Smooth muscle cell (in vitro differentiated cells): ENCODE results near the gene SLK. TPM values are rescaled to one million over a fixed set of nuclear protein-coding genes. Genes with fewer than 3 reads are reported as not detected.

Experiments
- DNase-seq: peaks from one replicate; lab custom pipeline; 2025; ENCODE audit not compliant: unreplicated experiment; lab: John Stamatoyannopoulos, UW
- H2AFZ ChIP-seq: fragments of 200-600 bp; sonication (generic); 2 replicates; pipeline ENCODE4 v1.6.0; 2016; ENCODE audit warnings: antibody characterized with exemption, low read depth, mild to moderate bottlenecking
- H3F3A ChIP-seq: fragments of 200-600 bp; sonication (generic); 2 replicates; pipeline ENCODE4 v1.6.0; 2017; ENCODE audit warnings: antibody characterized with exemption, low read depth
- H3K27ac ChIP-seq: fragments of 200-600 bp; sonication (generic); 2 replicates; pipeline ENCODE4 v1.5.1; 2016; ENCODE audit warnings: low read depth, mild to moderate bottlenecking
- H3K27me3 ChIP-seq: fragments of 200-600 bp; sonication (generic); 2 replicates; pipeline ENCODE4 v1.6.1; 2016; ENCODE audit warnings: low read depth, mild to moderate bottlenecking
- H3K36me3 ChIP-seq: fragments of 200-600 bp; sonication (generic); 2 replicates; pipeline ENCODE4 v1.5.1; 2016; ENCODE audit warnings: low read depth
- H3K4me1 ChIP-seq: fragments of 200-600 bp; sonication (generic); 2 replicates; pipeline ENCODE4 v1.5.1; 2016; ENCODE audit warnings: low read depth
- H3K4me2 ChIP-seq: fragments of 200-600 bp; sonication (generic); 2 replicates; pipeline ENCODE4 v1.6.0; 2016; ENCODE audit warnings: mild to moderate bottlenecking
- H3K4me3 ChIP-seq: fragments of 200-600 bp; sonication (generic); 2 replicates; pipeline ENCODE4 v1.5.1; 2016; ENCODE audit warnings: mild to moderate bottlenecking
- H3K79me2 ChIP-seq: fragments of 200-600 bp; sonication (generic); 2 replicates; pipeline ENCODE4 v1.6.0; 2016; ENCODE audit warnings: low read depth, mild to moderate bottlenecking
- H3K9ac ChIP-seq: fragments of 200-600 bp; sonication (generic); 2 replicates; pipeline ENCODE4 v1.6.0; 2016; ENCODE audit warnings: low read depth
- H3K9me3 ChIP-seq: fragments of 200-600 bp; sonication (generic); replicated peaks from 2 replicates; pipeline ENCODE4 v1.5.1; 2016; ENCODE audit warnings: low read depth
- H4K20me1 ChIP-seq: fragments of 200-600 bp; sonication (generic); 2 replicates; pipeline ENCODE4 v1.6.0; 2016; ENCODE audit warnings: low read depth
- CTCF ChIP-seq: fragments of 200-600 bp; sonication (generic); IDR thresholded peaks from 2 replicates; pipeline ENCODE4 v1.5.1; 2017; ENCODE audit warnings: borderline replicate concordance, mild to moderate bottlenecking, antibody characterized with exemption; ENCODE audit not compliant: insufficient read depth, poor library complexity, severe bottlenecking
- WGBS: methylation state at CpG from one replicate; pipeline ENCODE4 v1.1.7; 2016; ENCODE audit warnings: low lambda C conversion rate; 5-methylcytosine and 5-hydroxymethylcytosine counted together
- polyA plus RNA-seq: library from polyadenylated mRNA; unstranded; fragments of >200 nt; fragmentation: Nextera tagmentation; extraction: Ambion mirVana; gene quantifications from 2 replicates; pipeline ENCODE4 v1.2.1, GENCODE V29; 2016
- total RNA-seq: library from RNA; depleted of rRNA; stranded (reverse); fragments of >200 nt; gene quantifications from 2 replicates; pipeline ENCODE4 v1.2.3, GENCODE V29; 2014

Gene SLK
- total and polyA plus RNA-seq, 2 experiments from 2014 or later = 15.5 to 45.7 TPM

GRCh38 chr10:103975169-103975568 lies 8.2 kb downstream of the SLK start:
- no peak overlapping the region for H3K4me2 ChIP-seq
- H3K9me3 ChIP-seq = no peaks in the 10 kb centered on the region
- H3K79me2 ChIP-seq = peaks cover 93% of the 10 kb centered on the region
- H3K4me1 ChIP-seq = peaks cover 5% of the 10 kb centered on the region
- H3K36me3 ChIP-seq = no peaks in the 10 kb centered on the region
- H3K4me3 ChIP-seq = no peak overlapping the region
- no peak overlapping the region for H3K9ac ChIP-seq
- 100% methylated on average over 1 of the region's 1 CpG for WGBS
- no peaks in the 10 kb centered on the region for H3K27me3 ChIP-seq
- H3F3A ChIP-seq = no peaks in the 10 kb centered on the region
- no peak overlapping the region for H3K27ac ChIP-seq
- no peak overlapping the region for H2AFZ ChIP-seq
- DNase-seq = no peak
- TF ChIP-seq CTCF = no peak
- peaks cover 90% of the 10 kb centered on the region for H4K20me1 ChIP-seq

- H3K9ac ChIP-seq = no peak overlapping the region
- TF ChIP-seq CTCF = no peak
- H2AFZ ChIP-seq = no peak overlapping the region
- H3K36me3 ChIP-seq = no peaks in the 10 kb centered on the region
- no peak for DNase-seq
- H3K27ac ChIP-seq = no peak overlapping the region
- WGBS = 93% methylated on average over 2 of the region's 2 CpGs
- H3K4me2 ChIP-seq = no peak overlapping the region
- H3K27me3 ChIP-seq = no peaks in the 10 kb centered on the region
- H4K20me1 ChIP-seq = peaks cover 90% of the 10 kb centered on the region
- H3K9me3 ChIP-seq = no peaks in the 10 kb centered on the region
- no peak overlapping the region for H3K4me3 ChIP-seq
- H3K79me2 ChIP-seq = peaks cover 93% of the 10 kb centered on the region
- H3K4me1 ChIP-seq = no peaks in the 10 kb centered on the region
- no peaks in the 10 kb centered on the region for H3F3A ChIP-seq
These were observed 10.3 kb downstream of the SLK start for GRCh38 chr10:103977204-103977603.

GRCh38 chr10:103979530-103979929 lies 12.6 kb downstream of the SLK start:
- H3K4me2 ChIP-seq = no peak overlapping the region
- peaks cover 96% of the 10 kb centered on the region for H4K20me1 ChIP-seq
- H3K27me3 ChIP-seq = no peaks in the 10 kb centered on the region
- no peak overlapping the region for H3K9ac ChIP-seq
- no peak for TF ChIP-seq CTCF
- H3K27ac ChIP-seq = no peak overlapping the region
- no peaks in the 10 kb centered on the region for H3K36me3 ChIP-seq
- H3F3A ChIP-seq = no peaks in the 10 kb centered on the region
- H3K9me3 ChIP-seq = no peaks in the 10 kb centered on the region
- 95% methylated on average over 2 of the region's 2 CpGs for WGBS
- H2AFZ ChIP-seq = no peak overlapping the region
- H3K4me1 ChIP-seq = no peaks in the 10 kb centered on the region
- no peak overlapping the region for H3K4me3 ChIP-seq
- no peak for DNase-seq
- H3K79me2 ChIP-seq = peaks cover 95% of the 10 kb centered on the region

- no peaks in the 10 kb centered on the region for H3K27me3 ChIP-seq
- H3K4me1 ChIP-seq = no peaks in the 10 kb centered on the region
- 92% methylated on average over 6 of the region's 6 CpGs for WGBS
- no peak overlapping the region for H3K4me3 ChIP-seq
- no peak for TF ChIP-seq CTCF
- DNase-seq = no peak
- no peak overlapping the region for H2AFZ ChIP-seq
- H3K9ac ChIP-seq = no peak overlapping the region
- no peaks in the 10 kb centered on the region for H3K36me3 ChIP-seq
- no peak overlapping the region for H3K27ac ChIP-seq
- peaks cover 97% of the 10 kb centered on the region for H3K79me2 ChIP-seq
- no peaks in the 10 kb centered on the region for H3K9me3 ChIP-seq
- no peaks in the 10 kb centered on the region for H3F3A ChIP-seq
- H4K20me1 ChIP-seq = peaks cover 97% of the 10 kb centered on the region
- no peak overlapping the region for H3K4me2 ChIP-seq
These were observed 13.5 kb downstream of the SLK start for GRCh38 chr10:103980288-103980906.
